ENCODE measurements around the gene FSTL4. TPM values are rescaled to one million over a fixed set of nuclear protein-coding genes. Genes with fewer than 3 reads are reported as not detected.

The FSTL4 gene
- total RNA-seq, 1 experiment from 2014 or later, result 1.1 TPM

DNA sequence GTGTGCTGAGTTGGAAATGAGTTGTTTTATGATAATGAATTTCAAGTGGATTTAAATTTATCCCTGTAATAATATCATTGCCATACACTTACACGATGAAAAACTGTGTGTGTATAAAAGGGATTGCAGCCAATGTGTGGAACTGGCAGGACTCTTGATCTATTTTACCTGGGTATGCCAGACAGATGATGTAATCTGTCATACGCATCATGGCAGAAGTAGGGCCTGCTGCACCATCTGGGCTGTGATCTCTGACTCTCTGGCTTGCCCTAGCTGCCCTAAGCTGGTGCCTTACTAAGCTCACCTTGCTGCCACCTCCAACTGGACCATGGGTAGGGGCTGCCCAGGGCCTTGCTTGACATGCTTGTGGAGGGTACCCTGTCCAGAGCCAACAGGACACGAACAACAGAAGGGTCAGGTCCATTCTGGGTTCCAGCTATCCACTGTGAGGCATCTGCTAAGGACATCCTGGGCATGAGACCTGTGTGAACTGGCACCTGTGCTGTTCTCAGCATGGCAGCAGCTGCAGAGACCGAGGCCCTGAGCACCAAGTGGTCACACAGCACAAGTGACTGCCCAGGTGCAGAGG lies 184.2 kb downstream of the FSTL4 start:
- DNase-seq (ENCODE audit: low spot score), result no peak

DNA sequence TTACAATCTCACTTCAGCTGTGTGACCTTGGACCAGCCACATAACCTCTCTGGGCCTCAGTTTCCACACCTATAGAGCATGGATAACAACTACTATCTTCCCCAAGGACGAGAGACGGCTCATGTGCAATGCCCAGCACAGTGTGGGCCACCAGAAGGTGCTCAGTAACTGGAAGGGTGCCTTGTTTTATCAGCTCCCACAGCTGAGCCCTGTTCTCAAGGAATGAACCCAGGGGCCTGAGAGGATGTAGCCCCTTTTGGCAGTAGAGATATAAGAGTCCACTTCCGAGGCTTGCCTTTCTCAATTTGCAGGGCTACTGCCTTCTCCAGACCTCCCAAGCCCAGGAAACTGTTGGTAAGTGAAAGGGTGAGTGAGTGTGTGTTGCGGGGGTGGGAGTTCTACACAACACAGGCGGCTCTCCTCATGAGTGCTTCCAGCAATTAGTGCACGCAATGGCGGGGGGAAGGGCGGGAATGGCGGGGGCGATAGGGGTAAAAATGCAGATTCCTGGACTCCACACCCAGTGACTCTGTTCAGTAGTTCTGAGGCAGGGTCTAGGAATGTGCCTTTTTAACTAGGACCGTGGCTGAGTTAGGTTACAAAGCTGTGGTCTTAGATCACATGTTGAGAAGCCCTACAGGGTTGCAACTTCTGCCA lies 185.1 kb downstream of the FSTL4 start:
- no peak for DNase-seq (ENCODE audit: low spot score)

DNA sequence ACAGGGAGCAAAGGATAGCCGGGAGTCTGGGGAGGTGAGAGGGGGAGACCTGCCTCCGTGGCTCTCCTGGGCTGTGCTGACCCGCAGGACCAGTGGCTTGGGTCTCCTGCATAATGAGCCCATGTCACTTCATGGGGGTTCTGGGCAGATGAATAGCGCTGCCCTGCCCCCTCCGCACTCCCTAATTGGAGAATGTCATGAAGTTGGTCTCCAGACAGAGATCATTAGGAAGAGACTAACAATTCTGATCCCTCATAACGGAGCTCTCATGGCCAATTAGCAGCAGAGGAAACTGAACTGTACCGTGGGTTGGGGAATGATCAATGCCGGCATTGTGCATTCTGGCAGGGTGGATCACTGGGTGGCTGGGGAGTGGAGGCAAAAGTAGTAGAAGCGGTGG lies 186.1 kb downstream of the FSTL4 start:
- no peak for DNase-seq (ENCODE audit: low spot score)

DNA sequence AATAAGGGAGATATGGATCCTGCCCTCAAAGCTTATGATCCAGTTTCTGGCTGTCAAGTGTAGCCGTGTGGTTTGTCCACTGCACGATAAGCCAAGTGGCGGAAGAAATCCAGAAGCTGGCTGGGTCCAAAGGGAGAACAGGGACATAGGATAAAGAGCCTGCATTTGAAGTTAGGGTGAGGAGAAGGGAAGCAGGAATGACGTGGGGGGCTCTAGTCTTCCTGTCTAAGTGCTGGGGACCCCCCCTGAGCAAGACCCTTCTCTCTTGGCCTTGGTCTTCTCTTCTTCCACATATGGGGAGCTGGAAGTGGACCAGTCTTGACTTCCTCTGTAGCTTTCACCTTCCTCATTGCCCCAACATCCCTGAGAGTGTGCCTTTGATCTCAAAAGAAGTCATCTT lies 186.6 kb downstream of the FSTL4 start:
- DNase-seq (ENCODE audit: low spot score), result no peak

DNA sequence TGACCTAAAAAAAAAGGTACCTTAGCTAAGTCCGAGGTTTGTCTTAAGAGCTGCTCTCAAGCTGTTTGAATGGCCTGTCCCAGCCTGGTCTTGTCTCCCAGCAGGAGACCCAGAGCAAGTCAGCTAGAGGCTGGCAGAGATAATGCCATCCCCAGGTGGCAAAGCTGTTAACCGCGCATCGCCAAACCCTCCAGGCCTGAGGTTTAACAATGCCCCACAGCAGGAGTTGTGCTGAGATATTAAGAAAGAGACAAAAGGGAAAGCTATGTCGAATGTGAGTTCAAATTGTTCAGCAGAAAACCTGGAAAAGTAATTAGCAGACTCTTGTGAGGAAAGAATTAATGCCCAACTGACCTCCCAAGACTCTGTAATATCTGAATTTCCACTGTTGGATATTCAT lies 187.1 kb downstream of the FSTL4 start:
- DNase-seq (ENCODE audit: low spot score), result no peak

DNA sequence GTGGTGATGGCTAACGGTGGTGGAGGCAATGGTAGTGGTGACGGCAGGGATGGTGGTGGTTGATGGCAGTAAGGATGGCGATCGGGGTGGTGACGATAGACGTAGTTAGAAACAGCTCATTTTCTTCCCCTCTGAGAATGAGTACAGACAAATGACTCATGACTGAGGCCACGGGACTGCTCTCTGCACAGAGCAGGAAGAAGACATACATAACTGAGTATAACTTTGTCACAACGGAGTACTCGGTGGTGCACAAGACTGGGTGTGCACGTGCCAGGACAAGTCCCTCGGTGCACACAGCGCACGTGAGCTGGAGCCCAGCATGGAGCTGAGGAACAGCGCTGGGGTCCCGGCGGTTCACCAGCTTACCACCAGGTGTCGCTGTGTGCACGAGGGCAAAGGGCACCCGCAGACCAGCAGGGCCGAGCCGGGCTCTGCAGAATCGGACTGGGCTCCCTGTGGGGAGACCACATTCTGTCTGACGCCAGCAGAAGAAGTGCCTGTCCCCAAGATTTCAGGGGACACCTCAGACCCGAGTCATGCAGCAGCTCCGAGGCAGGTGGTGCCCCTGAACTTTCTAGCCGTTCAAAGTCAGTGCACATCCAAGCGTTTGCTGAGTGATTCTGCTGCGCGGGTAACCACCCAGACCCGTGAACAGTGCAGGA lies 188.6 kb downstream of the FSTL4 start:
- DNase-seq (ENCODE audit: low spot score), result peak; percentile 18

DNA sequence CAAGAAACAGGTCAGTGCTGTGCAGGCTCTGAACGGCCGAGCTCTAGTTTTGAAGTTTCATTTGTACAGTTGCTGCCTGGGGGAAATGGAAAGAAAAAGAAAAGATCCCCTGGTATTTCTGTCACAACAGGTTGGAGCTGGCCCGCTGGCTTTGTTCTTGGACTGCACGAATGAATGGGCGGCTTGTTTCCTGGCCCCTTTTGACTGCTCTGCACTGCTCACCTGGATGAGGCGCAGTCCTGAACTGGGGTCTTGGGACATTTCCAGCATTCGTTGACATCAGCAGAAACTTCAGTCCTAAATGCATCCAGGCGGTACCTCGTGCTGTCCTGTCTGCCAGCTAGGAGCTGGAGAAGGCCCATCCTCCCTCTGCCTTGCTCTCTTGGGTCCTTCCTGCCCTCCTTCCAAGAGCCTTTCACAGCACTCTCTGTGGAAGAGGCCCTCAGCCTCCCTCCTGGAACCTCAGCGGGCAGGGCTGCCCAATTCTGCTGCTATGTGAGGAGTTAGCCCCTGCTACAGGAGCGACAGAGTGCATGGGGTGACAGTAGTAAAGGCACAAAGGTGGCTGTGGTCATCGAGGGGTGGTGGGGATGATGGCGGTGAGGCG lies 189.2 kb downstream of the FSTL4 start:
- no peak for DNase-seq (ENCODE audit: low spot score)

DNA sequence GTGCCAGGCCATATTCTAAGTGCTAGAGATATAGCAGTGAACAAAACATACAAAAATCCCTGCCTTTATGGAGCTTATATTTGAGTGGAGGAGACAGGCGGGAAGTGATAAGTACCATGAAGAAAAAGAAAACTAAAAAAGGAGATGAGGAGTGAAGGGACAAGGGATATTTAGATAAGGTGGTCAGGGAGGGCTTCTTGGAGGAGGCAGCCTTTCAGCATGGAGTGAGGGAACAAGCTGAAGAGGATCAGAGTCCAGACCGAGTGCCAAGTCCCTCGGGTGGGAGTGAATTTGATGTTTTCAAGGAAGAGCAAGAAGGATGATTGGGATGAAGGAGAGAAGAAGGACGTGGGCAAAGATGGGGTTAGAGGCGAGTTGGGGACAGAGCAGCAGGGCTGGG lies 190.5 kb downstream of the FSTL4 start:
- no peak for DNase-seq (ENCODE audit: low spot score)

DNA sequence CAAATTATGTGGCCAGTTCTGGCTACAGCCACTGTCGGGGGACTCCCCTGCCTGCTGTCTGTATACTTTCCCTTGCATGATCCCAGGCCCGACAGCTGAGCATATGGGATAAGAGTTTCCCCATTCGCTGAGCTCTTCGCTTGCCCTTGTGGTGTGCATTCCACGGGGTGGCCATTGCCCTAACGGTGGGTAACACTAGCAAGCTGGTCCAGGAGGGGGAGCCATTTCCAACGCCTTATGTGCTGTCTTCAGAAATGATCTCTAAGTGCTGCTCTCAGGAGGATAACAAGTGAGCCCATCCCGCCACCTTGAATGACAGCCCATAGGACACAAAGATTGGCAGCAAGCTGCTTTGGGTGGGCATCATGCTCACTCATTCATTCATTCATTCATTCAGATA lies 190.9 kb downstream of the FSTL4 start:
- DNase-seq (ENCODE audit: low spot score), result peak; percentile 31

DNA sequence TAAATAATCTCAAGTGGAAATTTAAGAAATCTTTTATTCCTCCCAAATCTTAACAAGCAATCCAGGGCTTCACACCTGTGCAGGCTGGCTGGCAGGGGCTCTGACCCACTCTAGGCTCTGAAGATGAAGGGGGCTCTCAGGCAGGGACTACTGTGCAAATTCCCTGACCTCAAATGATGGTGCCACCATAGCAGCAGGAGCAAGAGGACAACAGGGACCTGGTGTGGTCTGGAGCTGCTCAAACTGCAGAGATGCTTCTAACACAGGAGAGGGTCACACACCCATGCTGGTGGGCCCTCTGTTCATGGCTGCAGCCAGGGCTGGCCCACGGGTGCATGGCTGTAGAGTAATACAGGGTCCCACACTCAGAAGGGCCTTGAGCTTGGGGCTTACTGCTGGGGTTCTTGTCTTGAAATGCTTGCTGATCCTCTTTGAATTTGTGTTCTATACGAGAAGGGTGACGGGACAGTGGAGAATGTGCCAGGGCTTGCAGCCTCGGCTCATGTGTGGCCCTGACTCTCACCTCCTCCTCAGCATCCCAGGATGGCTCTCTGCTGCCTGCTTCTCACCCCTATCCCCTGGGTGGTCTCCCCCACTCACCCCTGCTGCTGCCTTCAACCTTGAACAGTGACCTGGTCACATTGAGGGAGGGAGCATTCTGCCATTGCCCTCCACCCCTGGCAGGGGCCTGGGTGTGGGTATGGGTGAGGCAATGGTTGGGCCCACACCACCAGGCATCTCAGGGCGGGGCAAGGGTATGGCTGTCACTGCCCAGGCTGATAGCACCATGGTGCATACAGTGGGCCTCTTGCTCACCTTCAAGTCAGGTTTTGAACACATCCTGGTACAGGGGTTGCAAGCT lies 191.7 kb downstream of the FSTL4 start:
- DNase-seq (ENCODE audit: low spot score), result no peak

DNA sequence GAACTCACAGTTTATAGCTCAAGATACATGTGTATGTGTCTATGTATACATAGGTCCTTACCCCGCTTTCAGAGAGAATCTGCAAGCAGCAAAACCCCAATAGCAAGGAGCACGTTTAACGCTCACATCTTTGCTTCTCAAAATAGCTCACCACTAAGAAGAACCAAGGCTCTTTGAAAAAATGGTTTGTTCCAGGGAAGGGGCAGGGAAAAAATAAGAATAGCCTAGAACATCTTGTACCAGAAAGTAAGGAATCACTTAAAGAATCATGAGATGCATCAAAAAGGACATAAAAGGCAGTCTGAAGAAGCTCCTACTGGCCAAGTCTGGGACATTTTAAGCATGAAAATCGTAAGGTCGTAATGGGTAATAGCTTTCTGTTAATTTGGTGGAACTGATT lies 196.4 kb downstream of the FSTL4 start:
- no peak for DNase-seq (ENCODE audit: low spot score)

DNA sequence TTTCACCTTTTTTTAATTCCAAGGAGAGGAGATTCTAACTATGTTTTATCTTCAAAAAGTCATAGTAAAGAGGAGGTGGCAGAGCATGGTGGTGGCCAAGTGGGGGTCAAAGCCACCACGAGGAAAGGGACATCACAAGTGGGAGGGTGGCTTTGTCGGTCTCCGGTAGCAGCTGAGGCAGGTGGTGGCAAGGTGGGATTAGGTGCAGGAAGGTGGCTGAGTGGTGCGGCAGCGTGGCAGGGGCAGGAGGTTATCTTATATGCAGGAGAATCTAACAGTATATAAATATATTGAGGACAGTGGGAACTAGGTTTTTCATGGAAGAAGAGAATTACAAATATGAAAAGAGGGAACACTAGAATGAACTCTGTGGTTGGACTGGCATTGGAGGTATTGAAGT lies 196.8 kb downstream of the FSTL4 start:
- DNase-seq (ENCODE audit: low spot score), result no peak

DNA sequence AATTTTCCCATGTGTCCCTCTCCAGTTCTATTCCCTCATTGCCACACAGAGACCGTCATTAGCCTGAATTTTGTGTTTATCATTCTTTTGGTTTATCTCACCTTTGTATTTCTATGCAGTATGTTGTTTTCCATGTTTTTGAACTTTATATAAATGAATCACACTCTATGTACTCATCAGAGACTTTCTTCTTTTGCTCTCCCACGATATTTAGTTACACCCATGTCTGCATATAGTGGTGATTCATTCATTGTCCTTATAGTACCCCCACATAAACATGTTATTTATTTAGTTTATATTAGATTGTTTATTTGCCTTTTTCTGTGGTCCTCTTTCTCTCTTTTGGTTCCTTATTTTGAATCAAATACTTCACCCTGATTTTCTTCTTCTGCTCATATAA lies 199.7 kb downstream of the FSTL4 start:
- DNase-seq (ENCODE audit: low spot score), result no peak

DNA sequence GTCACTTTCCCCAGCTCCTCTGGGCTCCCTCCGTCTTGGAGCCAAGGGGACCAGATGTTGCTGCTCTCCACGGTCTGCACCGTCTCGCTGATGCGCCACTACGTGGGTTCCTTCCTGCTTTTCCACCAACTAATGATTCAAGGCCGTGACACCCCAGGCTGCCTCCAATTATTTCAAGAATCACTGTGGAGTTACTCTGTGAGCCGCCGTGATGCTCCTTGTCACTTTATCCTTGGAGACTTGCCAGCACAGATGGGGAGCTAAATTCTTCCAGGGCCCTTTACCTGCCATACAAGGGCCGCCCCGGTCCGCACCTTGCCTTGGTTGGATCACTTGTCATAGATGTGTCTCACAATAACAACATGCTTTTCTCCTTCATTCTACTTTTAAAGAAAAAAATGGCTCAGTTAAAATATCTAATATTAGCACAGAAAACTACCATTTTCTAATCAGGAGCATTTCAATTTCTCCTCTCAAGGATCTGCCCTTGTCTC lies 202.0 kb downstream of the FSTL4 start:
- DNase-seq (ENCODE audit: low spot score), result no peak

DNA sequence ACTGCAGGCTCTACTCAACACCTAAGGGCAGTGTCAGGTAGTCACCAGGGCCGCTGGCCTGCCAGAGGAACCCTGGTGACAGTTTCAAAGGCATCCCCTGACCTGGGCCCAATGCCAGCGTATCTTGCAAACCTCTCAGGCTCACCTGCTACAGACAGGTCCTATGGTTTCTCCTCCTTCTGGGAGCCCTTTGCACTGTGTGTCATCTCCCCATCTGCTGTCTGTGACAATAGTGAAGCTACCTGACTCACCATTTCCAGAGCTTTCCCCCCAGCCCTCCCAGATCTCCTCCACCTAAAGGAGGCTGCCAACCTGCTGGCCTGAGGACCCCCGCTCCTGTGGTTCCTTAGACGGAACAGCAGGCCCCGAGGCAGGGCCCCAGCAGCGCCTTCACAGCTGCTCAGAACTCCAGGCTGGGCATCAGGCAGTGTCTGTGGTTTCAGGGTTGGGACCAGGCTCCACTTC lies 203.1 kb downstream of the FSTL4 start:
- no peak for DNase-seq (ENCODE audit: low spot score)

DNA sequence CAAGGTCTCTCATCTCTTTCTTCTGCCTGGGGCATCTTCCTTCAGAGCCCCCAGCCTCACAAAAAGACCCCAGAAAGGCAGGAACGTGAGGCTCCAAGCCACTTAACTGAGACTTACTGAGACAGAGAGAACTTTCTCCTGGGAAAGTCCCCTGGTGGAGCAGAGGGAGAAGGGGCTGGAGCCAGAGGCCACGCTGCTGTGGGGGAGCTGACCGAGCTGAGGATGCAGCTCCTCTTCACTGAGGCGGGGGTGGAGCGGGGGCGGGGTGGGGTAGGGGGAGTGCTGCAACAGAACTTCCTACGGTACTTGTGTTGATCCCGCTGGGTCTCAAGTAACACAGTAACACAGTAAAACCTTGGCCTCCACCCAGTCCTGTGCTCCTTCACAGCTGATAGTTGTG lies 204.0 kb downstream of the FSTL4 start:
- no peak for DNase-seq (ENCODE audit: low spot score)

DNA sequence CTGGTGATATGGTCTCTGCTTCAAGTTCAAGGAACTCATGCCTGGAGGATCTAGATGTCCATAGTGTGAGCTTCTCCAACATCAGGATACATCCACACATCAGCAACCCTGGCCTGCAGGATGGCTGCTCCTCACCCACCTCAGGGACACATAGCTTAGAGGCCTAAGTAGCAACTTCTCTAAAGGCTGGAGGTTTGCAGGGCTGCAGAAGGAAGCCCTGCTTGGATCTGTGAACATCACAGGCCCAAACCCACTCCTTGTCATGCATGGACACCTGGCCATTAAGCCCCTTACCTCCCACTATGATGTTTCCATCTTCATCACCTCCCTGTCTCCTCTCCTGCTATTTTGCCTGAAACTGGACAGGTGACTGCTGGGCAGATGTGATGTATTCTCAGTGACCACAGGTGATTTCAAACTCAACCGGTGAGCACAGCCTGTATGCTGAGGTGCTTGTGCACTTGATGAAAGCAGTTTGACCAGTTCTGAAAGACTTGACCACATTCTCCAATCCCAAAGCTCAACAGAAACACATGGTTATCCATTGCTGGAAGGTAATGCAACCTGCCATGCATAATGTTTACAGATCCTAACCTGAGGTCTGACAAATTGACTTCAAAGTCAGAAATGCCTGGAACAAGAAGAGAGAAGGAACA lies 205.2 kb downstream of the FSTL4 start:
- no peak for DNase-seq (ENCODE audit: low spot score)

DNA sequence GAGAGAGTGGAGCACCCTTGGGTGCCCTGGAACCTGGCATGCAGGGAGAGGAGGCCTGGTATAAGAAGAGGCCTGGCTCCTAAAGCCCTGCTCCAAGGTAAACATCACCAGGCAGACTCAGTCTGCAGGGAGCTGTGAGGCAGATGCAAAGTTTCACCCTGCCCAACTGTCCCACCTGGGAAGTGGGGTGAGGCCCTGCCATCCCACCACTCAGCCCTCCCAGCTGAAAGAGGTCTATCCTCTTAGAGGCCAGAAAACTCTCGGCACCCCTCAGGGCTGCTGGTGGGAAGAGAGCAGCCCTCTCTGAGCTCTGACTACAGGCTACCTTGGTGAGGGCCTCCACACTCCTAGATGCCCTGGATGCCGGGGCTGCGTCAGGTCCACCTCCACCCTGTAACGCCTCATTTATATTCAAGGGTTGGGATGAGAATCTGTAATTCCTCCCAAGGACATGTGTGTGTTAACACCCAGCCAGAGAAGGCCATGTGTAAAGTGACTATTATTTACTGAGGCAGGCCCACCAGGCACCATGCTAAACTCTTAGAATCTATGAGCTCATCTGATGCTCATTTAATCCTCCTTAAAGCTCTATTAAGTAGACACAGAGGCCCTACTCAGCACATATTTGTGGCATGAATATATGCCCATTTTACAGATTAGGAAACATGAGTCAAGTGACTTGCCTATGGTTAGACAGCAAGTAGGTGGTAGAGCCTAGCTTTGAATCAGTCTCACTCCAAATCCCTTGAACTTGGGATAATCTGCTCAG lies 205.9 kb downstream of the FSTL4 start:
- no peak for DNase-seq (ENCODE audit: low spot score)

DNA sequence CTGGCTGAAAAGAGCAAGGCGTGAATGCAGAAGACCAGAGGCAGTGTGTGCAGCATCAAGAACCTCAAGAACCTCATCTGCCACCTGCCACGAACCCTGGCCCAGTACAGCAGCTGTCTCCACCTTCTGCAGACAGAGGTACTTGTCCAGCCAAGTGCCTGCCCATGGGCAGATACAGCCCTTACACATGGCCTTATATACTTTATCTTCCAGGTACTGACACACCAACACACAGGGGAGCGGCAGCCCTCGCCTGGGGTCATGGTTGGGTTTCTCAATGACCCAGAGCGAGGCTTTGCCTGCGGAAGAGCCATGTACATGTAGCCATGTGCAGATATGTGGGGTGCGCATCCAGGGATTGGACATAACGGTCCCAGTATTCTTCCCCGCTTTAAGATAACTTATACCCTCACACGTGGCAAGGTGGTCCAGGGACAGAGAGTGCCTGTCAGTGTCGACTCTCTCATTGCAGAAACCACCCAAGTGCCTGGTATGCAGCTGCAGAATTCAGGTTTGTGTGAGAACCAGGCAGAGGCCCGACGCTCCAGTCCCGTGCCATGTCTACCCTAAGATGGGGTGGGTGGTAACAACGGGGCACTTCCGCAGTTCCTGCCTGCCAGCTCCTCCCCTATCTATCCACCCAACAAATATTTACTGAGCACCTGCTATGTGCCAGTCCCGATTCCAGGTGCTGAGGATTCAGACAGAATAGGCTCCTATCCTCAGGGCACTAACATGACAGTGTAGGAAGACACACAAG lies 206.9 kb downstream of the FSTL4 start:
- DNase-seq (ENCODE audit: low spot score), result no peak

DNA sequence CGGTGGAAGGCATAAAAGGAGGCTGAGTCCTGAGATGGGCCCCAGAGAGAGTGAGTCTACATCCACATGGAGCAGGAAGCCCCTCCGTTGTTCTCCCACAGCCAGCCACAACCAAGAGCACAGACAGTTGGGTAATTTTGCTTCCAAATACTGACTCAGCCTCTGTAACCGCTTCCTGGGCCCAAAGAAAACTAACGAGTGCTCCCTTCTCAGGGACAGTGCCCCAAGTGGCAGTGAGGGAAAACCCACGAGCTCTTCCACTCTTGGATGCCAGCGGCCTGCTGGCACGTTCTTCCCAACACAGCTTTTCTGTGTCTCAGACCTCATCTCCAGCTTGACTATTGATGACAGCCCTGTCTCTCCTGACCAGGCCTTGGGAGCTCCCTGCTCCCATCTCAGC lies 207.6 kb downstream of the FSTL4 start:
- DNase-seq (ENCODE audit: low spot score), result peak; percentile 36

Data from A172 (cell line).